GM21447 (cell line): ENCODE data around the gene ANXA8L1.
"Not testable (repeated sequence)": the region's sequence is repeated elsewhere in the genome, so short reads cannot be mapped to it uniquely, and the experiment has no call there.

Experiments used
- ATAC-seq: cut with Tn5 transposase; IDR thresholded peaks from one replicate; pipeline ENCODE4 v1.9.1; 2021; ENCODE audit not compliant: unreplicated experiment

The ANXA8L1 gene, protein sequence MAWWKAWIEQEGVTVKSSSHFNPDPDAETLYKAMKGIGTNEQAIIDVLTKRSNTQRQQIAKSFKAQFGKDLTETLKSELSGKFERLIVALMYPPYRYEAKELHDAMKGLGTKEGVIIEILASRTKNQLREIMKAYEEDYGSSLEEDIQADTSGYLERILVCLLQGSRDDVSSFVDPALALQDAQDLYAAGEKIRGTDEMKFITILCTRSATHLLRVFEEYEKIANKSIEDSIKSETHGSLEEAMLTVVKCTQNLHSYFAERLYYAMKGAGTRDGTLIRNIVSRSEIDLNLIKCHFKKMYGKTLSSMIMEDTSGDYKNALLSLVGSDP

DNA sequence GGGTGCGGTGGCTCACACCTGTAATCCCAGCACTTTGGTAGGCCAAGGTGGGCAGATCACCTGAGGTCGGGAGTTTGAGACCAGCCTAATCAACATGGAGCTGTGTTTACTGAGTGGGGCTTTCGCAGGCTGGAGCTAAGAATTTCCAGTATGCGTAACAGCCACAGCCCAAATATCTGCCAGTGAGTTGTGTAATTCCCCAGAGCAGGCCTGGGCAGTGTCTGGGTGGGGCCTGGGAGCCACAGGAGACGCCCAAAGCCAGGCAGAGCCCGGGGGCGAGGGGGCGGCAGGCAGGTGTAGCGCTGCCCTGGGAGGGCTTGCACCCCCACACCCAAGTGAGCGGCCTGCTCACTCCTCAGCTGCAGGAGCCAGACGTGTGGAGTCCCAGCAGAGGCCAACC lies at the start of gene ANXA8L1:
Gene ANXA8L1, plus strand, starts transcription at position 371 of the 400 bp plus-strand sequence. CDS start 76 bp downstream, outside the sequence.
- ATAC-seq: not testable (repeated sequence)

DNA sequence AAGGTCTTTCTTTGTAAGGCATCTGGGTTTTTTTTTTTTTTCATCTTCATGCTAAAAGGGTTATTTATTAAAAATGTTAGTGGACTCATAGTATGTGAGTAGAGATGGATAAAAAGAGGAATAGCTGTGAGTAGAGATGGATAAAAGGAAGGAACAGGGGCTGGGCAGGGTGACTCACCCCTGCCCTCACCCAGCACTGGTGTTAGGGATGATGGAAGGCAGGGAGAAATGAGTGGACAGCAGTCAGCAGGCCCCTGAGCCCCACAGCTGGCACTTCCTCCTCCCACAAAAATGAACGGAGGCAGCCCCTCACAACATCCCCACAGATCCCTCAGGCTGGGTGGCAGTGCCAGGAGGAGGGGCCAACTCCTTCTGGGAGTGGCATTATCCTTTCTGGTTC lies 49.5 kb upstream of the ANXA8L1 start:
- ATAC-seq: no peak

DNA sequence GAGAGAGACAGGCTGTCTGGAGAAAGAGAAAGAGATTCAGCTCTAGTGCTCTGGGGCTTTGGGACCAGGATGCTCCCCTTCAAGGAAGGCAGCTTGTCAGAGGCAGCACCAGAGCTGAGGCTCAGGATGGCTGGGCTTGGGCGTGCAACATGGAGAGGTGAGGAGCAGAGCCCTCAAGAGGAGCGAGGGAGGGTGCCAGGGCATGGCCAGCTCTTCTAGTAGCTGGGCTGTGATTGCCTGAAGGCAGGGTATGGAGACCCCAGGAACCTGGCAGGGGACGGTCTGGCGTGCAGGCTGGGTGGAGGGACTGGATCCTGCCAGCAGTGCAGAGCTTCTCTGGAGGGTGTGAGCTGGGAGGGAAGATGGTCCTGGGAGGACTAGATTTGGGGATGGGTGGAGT lies 48.6 kb upstream of the ANXA8L1 start:
- no peak for ATAC-seq

DNA sequence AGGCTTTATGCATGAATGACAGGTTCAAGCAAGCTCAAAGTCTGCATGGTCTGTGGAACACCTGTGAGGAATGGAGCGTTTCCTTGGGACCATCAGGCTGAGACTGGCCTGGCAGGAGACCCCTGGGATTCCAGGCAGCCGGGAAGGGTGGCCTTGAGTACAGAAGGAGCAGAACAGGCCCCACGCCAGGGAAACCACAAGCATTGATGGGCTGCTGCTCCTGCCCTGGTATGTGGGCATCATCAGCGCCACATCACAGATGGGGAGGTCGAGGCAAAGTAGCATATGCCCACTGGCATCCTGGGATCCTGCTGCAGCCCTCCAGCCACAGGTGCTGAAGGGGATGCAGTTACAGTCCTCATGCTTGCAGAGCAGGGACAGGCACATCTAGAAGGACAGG lies 47.9 kb upstream of the ANXA8L1 start:
- no peak for ATAC-seq

DNA sequence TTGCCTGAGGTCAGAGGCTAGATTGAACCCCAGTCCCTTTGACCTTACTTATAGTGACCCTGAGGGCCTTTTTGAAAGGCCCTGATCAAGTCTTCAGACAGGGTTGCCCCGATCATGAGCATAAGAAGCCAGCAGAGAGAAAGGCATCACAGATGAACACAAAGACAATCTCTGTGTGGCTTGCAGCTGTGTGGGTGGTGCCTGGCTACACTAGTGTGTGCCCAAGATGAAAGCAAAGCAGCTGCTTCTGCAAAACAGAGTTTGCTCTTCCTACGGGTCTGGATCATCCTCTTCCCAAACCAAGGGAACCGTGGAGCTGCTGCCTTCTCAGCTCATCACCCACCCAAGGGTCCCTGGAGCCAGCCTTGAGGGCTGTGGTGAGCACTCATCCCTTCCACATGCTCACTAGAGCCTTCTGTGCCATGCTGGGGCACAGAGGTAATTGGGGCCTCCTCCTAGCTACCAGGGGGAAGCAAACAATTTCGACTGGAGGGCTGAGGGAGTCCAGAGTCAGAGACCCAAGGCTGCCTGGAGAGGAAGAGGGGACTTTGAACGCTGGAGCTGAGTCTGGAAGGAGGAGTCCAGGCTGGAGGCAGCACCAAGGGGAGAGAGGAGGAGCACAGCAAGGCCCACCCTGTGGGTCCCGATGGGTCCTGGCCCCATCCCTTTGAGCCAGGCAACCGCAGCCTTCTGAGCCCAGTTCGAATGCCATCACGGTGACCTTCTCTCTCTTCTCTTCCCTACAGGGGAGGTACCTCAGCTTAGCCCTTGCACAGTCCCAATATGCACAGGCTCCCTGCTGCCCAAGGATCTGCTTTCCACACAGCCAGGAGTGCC lies 46.5 kb upstream of the ANXA8L1 start:
- no peak for ATAC-seq

DNA sequence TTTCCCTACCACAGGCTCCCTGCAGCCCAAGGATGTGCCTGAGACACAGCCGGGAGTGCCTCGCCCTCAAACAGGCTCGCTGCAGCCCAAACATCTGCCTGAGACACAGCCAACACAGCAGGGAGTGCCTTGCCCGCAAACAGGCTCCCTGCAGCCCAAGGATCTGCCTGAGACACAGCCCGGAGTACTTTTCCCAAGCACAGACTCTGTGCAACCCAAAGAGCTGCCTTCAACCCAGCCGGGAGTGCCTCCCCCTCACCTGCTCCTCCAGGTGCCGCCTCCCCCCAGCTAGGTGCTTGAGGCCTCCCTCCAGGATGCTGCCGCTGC lies 45.9 kb upstream of the ANXA8L1 start:
- ATAC-seq: no peak

DNA sequence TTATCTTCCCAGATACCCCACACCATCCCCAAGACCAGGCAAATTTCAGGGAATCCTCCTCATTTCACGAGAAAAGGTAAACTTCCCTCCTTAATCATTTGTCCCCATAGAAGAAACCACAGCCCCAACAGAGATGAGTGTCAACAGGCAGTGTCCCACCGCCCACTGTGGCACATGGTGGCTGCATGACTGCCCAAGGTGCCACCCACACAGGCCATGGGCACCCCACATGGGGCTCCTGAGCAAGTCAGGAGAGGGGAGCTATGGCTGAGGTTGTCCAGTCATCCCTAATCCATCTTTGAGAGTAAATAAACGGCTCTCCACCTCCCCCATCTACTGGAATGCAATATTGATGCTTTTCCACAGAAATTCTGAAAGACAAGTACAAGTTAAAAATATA lies 44.7 kb upstream of the ANXA8L1 start:
- ATAC-seq: no peak

DNA sequence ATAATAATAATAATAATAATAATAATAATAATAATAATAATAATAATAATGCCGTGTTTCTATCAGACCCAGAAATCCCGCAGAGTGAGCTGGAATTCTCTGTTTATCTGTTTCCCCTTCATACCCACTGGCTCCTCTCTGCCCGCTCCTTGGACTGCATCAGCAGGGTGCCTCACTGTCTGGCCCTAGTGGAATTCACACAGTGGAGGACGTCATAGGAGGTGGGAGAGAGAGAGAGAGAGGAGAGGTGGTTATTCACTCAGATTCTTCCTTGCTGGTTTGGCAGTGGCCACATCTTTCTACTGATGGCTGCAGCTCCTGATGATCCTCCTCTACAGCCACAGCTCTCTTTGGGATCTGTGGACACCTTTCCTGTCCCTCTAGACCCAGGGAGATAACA lies 10.1 kb upstream of the ANXA8L1 start:
- not testable (repeated sequence) for ATAC-seq

DNA sequence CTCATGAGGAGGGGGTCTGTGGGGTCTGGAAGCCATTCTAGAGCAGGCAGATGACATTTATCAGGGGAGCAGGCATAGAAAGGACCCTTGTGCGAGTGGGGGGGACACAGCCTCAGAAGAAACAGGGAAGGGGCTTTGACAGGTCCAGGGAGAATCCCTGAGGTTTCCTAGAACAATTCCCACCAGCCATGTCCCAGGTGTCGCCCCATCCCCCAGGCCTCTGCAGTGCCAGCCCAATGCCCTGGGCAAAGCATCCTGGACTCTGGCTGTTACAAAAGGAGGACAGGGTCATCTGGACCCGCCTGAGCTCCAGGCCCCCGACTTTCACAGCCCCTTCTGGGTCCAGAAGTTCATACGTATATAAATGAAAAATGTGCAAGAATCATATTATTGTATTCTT lies 8.4 kb upstream of the ANXA8L1 start:
- not testable (repeated sequence) for ATAC-seq

DNA sequence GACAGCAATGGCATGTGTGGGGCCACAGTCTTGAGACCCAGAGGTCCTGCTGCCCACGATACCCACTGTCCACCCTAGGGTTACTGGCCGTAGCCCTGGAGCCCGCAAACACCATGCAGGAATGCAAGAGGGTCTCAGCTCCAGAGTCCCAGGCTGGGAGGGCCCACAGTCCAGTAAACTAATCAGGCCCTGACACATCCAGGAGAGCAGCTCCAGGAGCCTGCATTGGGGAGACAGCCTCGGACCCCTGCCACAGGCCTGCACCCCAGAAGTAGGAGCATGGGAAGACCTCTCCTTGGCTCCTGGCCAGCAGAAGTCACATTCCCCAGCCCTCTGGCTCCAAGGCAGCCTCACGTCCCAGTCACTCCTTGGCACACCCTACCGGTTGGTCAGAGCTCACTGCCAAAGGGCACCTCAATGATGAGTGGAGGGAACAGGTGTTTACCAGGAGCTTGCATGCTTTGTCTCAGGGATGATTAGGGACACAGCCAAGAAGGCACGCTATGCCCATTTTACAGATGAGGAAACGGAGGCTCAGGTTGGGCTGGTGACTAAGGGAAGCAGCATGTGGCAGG lies 7.8 kb upstream of the ANXA8L1 start:
- ATAC-seq: not testable (repeated sequence)

DNA sequence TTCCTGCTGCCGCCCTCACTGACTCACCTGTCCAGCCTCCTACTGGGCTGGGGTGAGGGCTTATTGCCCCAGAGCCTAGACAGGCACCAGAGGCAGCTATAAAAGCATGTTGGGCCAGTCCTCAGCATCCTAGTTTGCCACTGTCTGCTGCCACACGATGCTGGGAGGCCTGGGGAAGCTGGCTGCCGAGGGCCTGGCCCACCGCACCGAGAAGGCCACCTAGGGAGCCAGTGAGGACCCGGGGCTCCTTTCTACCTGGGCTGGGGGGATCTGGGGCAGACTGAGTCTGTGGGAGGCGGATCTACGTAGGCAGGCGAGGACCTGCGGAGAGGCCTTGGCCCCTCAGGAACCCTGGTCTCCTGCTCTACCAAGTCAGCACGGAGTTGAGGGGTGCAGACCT lies 6.6 kb upstream of the ANXA8L1 start:
- not testable (repeated sequence) for ATAC-seq

DNA sequence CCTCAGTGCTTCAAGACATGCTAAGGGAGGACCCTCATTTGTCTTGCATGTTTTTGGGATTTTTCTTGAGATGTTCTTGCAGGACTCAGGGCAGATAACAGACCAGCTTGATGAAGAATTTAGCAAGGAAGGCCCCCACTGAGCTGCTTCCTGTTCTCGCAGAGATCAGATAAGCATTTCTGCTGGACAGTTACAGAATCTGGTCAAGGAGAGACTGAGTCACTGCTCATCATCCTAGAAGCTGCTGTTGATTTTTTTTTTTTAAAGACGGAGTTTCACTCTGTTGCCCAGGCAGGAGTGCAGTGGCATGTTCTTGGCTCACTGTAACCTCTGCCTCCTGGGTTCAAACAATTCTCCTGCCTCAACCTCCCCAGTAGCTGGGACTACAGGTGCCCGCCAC lies 1.2 kb upstream of the ANXA8L1 start:
- not testable (repeated sequence) for ATAC-seq

DNA sequence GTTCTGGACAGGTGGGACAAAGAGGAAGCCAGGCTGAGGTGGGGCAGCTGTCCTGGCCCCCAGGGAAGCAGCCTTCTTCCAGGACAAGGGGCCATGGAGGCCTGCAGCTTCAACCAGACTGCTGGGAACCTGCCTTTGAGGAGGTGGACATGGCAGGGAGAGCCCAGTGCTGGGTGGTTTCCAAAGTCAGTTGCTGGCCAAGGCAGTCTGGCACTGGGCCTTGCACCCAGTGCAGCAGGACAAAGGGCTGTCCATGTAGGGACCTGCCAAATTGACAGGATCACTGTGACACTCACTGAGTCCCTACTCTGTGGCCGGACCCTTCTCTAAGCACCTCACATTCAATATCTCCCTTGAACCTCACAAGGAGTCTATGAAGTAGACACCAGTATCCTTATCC lies 1.4 kb downstream of the ANXA8L1 start:
- not testable (repeated sequence) for ATAC-seq

DNA sequence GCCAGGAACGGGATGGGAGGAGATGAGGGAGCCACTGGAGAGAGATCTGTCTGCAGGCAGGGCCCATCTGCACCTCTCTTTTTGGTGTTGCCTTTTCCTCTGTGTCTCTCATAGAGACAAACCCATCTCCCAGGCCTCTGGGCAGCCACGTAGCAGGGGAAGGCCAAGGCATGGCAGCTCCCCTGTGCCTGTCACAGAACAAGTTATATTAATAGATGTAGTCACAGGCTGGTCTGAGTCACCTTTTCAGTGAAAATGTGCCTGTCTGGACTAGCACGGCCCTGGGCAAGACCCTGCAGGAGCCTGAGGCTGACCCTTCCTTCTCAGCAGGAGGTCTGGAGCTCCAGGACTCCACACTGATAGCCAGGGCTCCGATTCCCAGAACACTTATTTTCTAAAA lies 2.1 kb downstream of the ANXA8L1 start:
- not testable (repeated sequence) for ATAC-seq

DNA sequence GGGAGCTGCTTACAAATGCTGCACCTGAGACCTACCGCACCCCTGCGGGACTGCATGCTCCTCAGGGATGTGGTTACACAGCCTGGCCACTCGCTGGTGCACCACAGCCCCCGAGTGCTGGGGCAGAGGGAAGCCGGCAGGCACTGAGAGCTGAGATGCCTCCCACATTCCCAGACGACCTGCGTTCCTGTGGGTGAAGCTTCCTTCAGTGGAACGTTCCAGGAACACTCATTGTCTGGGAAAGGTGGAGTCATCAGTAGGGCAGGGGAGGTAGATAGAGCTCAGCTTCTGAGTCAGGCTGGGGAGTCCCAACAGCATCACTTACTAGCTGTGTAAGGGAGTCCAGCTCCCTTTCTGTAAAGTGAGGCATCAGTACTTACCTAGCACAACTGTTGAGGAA lies 2.5 kb downstream of the ANXA8L1 start:
- not testable (repeated sequence) for ATAC-seq

DNA sequence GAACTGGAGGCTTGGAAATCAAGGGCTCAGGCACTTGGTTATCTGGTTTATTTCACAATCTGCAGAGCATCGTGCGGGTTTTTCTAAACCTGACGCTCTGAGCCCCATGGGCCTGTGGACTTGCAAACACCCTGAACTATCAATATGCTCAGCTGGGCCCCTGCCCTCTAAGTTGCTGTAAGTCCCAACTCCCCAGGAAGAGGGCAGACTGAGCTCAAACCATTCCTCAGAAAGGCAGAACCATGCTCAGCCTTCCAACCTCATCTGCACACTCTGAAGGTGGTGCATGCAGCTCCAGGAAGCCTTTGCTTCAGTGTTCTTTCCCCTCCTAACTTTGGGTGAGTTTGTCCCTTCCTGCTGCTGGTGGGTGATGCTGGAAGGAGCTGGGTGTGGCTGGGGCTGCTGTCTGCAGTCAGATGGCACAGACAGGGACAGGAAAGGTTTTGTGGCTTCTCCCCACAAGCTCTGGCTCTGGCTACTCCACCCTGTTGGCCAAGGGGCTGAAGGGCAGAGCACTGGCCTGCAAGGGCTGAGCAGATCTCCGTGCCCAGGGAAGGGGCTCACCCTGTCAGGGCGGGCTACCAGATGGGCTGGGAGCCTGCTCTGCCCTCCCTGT lies 3.8 kb downstream of the ANXA8L1 start:
- not testable (repeated sequence) for ATAC-seq

DNA sequence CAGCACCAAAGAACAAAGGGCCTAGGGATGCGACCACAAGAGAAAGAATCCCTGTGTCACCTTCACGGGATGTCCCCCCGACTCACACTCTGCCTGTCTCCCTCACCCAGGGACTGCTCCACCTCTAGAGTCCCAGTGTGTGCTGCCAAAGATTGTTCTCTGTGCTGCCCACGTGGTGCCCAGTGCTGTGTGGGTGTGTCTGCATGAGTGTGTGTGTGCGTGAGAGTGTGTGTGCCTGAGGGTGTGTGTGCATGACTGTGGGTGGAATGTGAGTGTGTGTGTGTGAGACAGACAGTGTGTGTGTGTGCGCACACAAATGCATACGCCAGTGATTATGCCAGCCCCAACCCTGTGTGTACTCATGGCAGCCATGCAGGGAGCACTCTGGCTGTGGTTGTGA lies 10.3 kb downstream of the ANXA8L1 start:
- not testable (repeated sequence) for ATAC-seq

DNA sequence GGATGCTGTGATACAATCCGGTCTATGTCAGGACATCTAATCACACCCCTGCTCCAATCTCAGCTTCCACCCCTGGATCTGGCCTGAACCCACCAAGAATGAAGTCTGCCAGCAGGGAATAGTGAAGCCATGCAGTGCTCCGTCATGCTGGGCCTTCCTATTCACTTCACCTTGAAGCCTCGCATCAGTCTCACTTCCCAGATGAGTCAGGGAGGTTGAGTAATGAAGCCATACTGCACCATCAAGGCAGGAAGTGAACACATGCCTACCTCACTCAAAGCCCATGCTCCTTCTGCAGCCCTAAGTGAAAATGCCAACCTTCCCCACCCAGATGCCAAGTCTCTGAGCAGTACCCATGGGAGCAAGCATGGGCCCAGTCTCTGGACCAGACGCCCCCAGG lies 11.1 kb downstream of the ANXA8L1 start:
- ATAC-seq: peak; percentile 84

DNA sequence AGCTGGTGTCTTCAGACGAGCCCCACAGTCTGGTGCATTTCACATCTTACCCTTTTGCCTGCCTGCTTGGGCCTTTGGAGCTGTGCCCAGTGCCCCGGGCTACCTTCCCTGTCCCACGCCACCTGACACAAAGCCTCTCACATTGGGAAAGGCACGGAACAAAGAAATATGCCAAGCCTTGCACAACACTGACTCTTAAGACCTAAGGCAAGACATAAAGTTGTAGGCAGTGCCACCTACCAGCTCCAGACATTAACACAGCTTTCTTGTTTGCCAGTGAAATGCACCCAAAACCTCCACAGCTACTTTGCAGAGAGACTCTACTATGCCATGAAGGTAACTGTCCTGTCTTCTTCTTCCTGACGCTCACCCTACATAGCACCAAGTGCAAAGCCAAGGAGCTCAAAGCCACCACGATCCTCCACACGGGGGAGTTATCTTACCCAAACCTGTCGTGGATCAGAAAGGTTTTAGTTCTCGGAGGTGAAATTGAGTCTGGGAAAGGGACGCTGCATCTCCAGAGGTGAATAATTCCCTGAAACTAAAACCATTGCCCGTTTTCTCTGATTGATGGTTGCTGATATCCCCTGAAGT lies 11.8 kb downstream of the ANXA8L1 start:
- ATAC-seq: not testable (repeated sequence)

DNA sequence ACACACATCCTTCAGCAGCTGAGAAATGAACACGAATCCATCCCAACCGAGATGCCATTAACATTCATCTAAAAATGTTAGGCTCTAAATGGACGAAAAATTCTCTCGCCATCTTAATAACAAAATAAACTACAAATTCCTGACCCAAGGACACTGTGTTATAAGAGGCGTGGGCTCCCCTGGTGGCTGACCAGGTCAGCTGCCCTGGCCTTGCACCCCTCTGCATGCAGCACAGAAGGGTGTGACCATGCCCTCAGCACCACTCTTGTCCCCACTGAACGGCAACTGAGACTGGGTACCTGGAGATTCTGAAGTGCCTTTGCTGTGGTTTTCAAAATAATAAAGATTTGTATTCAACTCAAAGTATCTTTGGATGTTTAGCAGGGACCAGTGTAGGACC lies 15.8 kb downstream of the ANXA8L1 start:
- not testable (repeated sequence) for ATAC-seq
